NCI-H1417 (cell line): ENCODE results near the gene CCDC107.
"Not testable (repeated sequence)": the region's sequence is repeated elsewhere in the genome, so short reads cannot be mapped to it uniquely, and the experiment has no call there.

Experiments used
- DNase-seq, 3 experiments: peaks; one replicate each; lab custom pipeline; 2025; lab: John Stamatoyannopoulos, UW

CCDC107 gene

GRCh38 chr9:35638751-35639150 lies 19.3 kb upstream of the CCDC107 start:
- DNase-seq: not testable (repeated sequence)

DNA sequence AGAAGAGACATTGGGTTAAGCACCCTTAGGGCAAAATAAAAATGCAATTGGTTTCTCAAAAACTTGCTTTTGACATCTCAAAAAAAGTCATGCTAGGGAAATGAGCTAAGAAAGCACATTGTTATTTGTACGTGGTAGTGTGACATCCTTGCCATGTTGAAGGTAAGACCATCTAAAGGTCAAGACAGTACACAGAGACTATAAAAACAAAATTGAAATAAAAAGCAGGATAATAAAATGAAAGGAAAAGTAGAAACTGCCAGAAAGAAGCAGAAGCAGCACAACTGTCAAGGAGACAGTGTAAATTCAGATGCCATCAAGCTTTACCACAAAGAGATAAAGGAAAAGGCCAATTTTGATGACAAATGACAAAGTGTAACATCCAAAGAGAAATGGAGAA lies 18.9 kb upstream of the CCDC107 start:
- not testable (repeated sequence) for DNase-seq

DNA sequence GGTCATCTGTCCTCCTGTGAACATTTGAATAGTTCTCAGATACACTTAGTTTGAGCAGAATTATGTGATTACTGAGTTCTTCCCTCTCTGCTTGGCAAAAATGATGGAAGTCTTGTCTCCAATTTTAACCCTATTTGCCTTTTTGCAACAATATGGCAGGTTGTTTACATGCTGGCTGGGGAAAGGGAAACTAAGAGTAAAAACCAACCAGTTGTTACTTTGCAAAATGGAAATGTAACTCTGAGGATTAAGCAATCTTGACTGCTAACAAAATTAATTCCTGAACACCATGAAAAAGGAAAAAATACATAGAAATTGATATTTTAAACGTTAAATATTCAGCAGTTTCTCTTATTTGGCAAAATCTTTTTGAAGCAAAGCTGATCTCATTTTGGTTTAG lies 18.5 kb upstream of the CCDC107 start:
- no peak for DNase-seq

- not testable (repeated sequence) for DNase-seq
Observed at GRCh38 chr9:35640431-35640830, 17.7 kb upstream of the CCDC107 start.

DNA sequence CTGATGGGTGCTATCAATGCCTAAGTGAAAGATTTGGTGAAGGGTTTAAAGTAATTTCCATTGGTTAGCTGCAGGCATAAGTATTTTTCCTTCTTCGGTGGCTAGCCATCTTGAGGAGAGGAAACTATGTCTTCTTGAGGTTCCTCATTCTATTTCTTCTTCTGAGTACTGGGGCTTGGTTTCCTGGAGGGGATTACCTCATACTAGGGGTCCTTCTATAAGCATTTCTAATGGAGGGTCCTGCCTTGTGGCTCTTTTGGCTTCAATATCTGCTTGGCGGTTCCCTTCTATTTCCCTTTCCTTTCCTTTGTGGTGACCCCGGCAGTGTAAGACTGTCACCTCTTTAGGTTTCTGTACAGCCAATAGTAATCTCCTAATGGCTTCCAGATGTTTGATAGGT lies 16.6 kb upstream of the CCDC107 start:
- not testable (repeated sequence) for DNase-seq

GRCh38 chr9:35643046-35643445 lies 15.0 kb upstream of the CCDC107 start:
- no peak for DNase-seq

DNA sequence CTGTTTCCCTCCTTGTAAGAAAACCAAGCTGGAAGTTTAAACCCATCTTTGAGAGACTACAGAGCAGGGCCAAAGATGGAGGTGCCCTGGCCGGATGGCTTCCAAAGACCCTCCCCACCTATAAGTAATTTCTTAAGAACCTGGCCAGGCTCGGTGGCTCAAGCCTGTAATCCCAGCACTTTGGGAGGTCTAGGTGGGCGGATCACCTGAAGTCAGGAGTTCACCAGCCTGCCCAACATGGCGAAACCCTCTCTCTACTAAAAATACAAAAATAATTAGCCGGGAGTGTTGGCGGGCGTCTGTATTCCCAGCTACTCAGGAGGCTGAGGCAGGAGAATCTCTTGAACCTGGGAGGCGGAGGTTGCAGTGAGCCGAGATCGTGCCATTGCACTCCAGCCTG lies 12.4 kb upstream of the CCDC107 start:
- not testable (repeated sequence) for DNase-seq

DNA sequence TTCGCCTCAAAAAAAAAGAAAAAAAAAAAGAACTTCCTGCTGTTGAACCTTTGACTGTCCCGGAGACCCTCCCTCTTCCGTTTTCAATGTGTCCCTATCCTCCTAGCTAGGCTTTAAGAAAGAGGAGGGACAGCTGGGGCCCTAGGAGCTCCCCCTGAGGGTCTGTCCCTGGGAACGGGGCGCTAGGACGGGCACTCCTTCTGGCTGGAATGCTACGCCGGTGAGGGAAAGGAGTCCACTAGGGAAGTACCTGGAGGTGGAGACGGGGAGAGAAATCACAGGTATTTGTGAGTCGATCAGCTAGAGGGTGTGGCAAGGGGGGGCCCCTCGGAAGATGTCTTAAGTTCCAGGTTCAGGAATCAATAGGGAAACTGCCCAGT lies 11.9 kb upstream of the CCDC107 start:
- DNase-seq: peak in 2 of 3 experiments; percentile 69 to 76

- peak; percentile 82 to 88 (median 86) for DNase-seq
Observed at GRCh38 chr9:35646533-35647265, 11.4 kb upstream of the CCDC107 start.

DNA sequence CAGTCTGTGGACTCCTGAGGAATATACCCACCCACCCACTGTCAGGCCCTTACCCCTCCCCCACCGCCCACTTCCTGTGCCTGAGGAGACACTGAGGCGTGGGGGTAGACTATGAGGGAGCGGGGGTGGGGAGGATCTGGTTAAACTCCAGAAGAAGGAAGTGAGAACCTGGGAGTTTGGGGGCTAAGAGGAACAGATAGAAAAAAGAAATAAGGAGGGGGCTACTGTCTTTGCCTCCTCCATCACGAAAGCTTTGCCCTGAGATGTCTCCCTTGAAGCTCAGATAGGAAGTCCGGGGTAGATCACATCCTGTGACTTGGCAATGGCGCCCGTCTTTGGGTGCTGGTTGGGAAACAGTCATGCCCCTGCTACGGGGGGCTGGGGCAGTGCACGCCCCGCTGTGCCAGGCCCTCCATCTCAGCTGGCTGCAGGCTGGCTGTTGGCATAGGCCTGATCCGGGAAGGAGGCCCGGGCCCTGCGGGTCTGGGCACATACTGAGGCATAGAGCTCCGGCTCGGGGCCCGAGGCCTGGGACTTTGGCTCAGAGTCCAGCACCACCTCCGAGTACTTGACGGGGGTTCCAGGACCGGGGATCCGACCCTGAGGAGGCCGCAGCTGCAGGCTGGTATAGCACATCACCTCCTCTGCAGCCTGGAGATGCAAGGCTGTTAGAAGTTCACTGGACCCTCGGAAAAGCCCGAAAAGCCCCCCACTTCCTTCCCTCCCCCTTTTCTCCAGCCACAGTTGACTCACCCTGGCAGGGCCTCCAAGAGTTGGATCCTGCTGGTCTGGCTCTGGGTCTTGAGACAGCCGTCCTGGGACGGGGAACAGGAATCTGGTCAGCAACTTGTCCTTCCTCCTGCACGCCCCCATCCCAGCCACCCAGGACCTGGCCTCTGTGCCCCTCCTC lies 8.4 kb upstream of the CCDC107 start:
- DNase-seq: no peak

GRCh38 chr9:35650341-35651158 lies 7.5 kb upstream of the CCDC107 start, which contains the start of gene SIT1:
Gene SIT1, minus strand, starts transcription at chr9:35650931. Its CDS starts 78 bp downstream, at chr9:35650853.
- peak in 2 of 3 experiments; percentile 7 to 22 for DNase-seq

GRCh38 chr9:35651956-35652828 lies 5.9 kb upstream of the CCDC107 start:
- peak in 1 of 3 experiments; percentile 1 for DNase-seq

- DNase-seq: no peak
Observed at GRCh38 chr9:35652829-35653209, 5.3 kb upstream of the CCDC107 start.

GRCh38 chr9:35653611-35654010 lies 4.5 kb upstream of the CCDC107 start:
- no peak for DNase-seq

DNA sequence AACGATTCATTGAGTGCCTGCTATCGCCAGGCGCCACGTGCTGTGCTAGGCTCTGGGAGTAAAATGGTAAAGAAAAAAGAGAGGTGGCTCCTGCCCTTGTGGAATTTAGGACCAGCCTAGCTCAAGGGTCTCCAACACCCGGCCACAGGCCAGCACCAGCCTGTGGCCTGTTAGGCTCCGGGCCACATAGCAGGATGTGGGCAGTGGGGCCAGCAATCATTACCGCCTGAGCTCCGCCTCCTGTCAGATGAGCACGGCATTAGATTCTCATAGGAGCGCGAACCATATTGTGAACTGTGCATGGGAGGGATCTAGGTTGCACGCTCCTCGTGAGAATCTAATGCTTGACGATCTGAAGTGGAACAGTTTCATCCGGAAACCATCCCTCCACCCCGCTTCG lies 1.7 kb upstream of the CCDC107 start:
- DNase-seq: no peak

- DNase-seq: peak in 1 of 3 experiments; percentile 32
Observed at GRCh38 chr9:35656831-35657545, 1.1 kb upstream of the CCDC107 start.

- DNase-seq: peak; percentile 92 to 98 (median 97)
Observed at GRCh38 chr9:35657546-35658136, 451 bp upstream of the CCDC107 start, which contains the start of gene RMRP. Gene RMRP, minus strand, starts transcription at chr9:35658019.

GRCh38 chr9:35658968-35659220 lies 802 bp downstream of the CCDC107 start:
- peak in 1 of 3 experiments; percentile 29 for DNase-seq

GRCh38 chr9:35659340-35659739 lies 1.2 kb downstream of the CCDC107 start:
- DNase-seq: peak in 1 of 3 experiments; percentile 19

GRCh38 chr9:35660966-35661415 lies 2.9 kb downstream of the CCDC107 start:
- no peak for DNase-seq
